Left ventricle myocardium inferior (tissue), 1 donor: ENCODE results near the gene ANXA6. TPM values are rescaled to one million over a fixed set of nuclear protein-coding genes. Genes with fewer than 3 reads are reported as not detected.

Experiments used
- DNase-seq: peaks from one replicate; pipeline ENCODE4 v3.0.0-alpha.2; 2020
- H3K27ac ChIP-seq: fragments of 200-600 bp; replicated peaks from 2 replicates; pipeline ENCODE4 v1.8.0; 2021
- H3K27me3 ChIP-seq: fragments of 200-600 bp; 2 replicates; pipeline ENCODE4 v1.8.0; 2021; ENCODE audit warnings: low read depth
- H3K36me3 ChIP-seq: fragments of 200-600 bp; 2 replicates; pipeline ENCODE4 v1.8.0; 2021
- H3K4me1 ChIP-seq: fragments of 200-600 bp; 2 replicates; pipeline ENCODE4 v1.8.0; 2021
- H3K4me3 ChIP-seq: fragments of 200-600 bp; 2 replicates; pipeline ENCODE4 v1.8.0; 2021; ENCODE audit warnings: mild to moderate bottlenecking, moderate library complexity
- H3K9me3 ChIP-seq: fragments of 200-600 bp; replicated peaks from 2 replicates; pipeline ENCODE4 v1.8.0; 2021
- intact Hi-C: fragments of 100-400 bp; cut with micrococcal nuclease; formaldehyde crosslinking; loops from one replicate; pipeline ENCODE4 v1.11.0; 2022
- total RNA-seq: library from RNA; stranded (reverse); fragmentation: NEBNext Ultra II Directional; extraction: Animal tissue kit (Norgen Biotek cat#: 25700); gene quantifications from one replicate; pipeline ENCODE4 v1.2.1, GENCODE V29; 2021
- TF ChIP-seq, protein P1 (sequence below): fragments of 200-600 bp; IDR thresholded peaks from 2 replicates; pipeline ENCODE4 v1.8.0; 2021; ENCODE audit warnings: antibody characterized with exemption, mild to moderate bottlenecking, borderline replicate concordance
- donor health status: DM: no; HTN: yes; CAD: no; lungs with severe emphysema.

The ANXA6 gene
- total RNA-seq, 1 donor from 2014 or later, result 195 TPM

DNA sequence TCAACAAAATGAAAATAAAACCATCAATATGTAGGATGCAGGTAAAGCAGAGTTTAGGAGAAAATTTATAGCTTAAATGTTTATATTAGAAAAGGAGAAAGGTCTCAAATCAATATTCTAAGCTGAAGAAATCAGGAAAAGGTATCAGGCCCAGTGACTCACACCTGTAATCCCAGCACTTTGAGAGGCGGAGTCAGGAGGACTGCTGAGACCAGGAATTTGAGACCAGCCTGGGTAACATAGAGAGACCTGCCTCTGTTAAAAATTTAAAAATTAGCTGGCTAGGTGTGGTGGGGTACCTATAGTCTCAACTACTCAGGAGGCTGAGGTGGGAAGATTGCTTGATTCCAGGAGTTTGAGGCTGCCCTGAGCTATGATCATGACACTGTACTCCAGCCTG is 34.1 kb upstream of the ANXA6 start:
- intact Hi-C loops, result no loop called here
- peaks cover 38% of the 10 kb centered on the region for H3K36me3 ChIP-seq
- no peaks in the 10 kb centered on the region for H3K27me3 ChIP-seq
- H3K4me1 ChIP-seq, result peaks cover 9% of the 10 kb centered on the region
- no peak overlapping the region for H3K27ac ChIP-seq
- no peak for DNase-seq
- TF ChIP-seq, protein P1, sequence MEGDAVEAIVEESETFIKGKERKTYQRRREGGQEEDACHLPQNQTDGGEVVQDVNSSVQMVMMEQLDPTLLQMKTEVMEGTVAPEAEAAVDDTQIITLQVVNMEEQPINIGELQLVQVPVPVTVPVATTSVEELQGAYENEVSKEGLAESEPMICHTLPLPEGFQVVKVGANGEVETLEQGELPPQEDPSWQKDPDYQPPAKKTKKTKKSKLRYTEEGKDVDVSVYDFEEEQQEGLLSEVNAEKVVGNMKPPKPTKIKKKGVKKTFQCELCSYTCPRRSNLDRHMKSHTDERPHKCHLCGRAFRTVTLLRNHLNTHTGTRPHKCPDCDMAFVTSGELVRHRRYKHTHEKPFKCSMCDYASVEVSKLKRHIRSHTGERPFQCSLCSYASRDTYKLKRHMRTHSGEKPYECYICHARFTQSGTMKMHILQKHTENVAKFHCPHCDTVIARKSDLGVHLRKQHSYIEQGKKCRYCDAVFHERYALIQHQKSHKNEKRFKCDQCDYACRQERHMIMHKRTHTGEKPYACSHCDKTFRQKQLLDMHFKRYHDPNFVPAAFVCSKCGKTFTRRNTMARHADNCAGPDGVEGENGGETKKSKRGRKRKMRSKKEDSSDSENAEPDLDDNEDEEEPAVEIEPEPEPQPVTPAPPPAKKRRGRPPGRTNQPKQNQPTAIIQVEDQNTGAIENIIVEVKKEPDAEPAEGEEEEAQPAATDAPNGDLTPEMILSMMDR, result no peak
- no peak overlapping the region for H3K4me3 ChIP-seq
- H3K9me3 ChIP-seq, result peaks cover 27% of the 10 kb centered on the region

DNA sequence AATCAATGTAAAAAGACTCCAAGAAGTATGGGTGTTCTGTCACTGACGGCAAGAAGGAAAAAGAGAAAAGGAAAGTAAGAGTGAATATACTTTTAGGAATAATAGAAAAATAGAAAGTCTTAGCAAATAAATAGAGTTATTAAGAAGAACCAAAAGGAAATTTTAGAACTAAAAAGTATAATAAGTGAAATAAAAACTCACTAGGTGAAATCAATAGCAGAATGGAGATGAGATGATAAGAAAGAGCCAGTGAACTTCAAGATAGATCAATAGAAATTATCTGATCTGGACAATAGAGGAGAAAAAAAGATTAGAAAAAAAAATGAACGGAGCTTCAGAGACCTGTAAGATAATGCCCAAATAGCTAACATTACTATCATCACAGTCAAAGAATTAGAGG is 31.6 kb upstream of the ANXA6 start:
- H3K27ac ChIP-seq, result no peak overlapping the region
- peaks cover 27% of the 10 kb centered on the region for H3K9me3 ChIP-seq
- peaks cover 15% of the 10 kb centered on the region for H3K4me1 ChIP-seq
- intact Hi-C loops, result no loop called here
- no peak overlapping the region for H3K4me3 ChIP-seq
- H3K27me3 ChIP-seq, result no peaks in the 10 kb centered on the region
- H3K36me3 ChIP-seq, result peaks cover 49% of the 10 kb centered on the region
- TF ChIP-seq, protein P1, result no peak
- DNase-seq, result no peak

DNA sequence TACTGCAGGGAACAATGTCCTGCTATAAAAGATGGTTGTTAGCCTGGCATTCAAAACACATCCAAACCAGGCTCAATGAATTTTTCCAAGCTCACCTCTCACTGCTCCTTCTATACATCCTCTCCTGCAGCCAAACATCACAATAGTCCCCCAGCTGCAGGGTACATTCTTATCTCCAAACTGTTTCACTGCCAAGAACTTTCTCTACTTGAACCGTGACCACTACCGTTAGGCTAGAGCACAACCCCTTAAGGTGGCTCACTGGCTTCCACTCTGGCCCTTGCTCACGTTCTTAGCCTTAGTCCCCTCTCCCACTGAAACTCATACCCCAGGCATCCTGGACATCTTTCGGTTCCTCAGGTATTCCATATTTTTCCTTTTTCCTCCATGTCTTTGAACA is 29.0 kb upstream of the ANXA6 start:
- Histone ChIP-seq H3K36me3 (peaks cover 57% of the 10 kb centered on the region), H3K4me3 (no peak overlapping the region), H3K27ac (no peak overlapping the region), H3K9me3 (peaks cover 15% of the 10 kb centered on the region), H3K4me1 (peaks cover 15% of the 10 kb centered on the region), H3K27me3 (no peaks in the 10 kb centered on the region)
- no peak for DNase-seq
- TF ChIP-seq, protein P1, result no peak
- intact Hi-C loops, result no loop called here

DNA sequence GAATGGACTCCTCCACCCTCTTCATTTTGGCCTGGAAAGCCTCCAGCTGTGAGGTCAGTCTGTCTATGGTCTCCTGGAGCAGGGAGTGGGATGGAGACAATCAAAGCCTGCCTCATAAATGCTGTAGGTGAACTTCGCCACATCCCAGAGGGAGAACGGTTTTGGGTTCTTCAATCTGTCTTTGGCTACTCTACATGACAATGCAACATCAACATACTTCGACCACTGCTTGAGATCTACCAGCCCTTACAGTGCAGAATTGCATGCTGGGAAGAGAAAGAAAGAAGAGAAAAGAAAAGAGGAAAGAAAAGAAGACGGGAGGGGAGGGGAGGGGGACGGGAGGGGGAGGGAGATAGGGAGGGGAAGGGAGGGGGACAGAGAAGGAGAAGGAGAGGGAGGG is 28.5 kb upstream of the ANXA6 start:
- TF ChIP-seq, protein P1, result no peak
- no peak overlapping the region for H3K27ac ChIP-seq
- intact Hi-C loops, result no loop called here
- H3K36me3 ChIP-seq, result peaks cover 62% of the 10 kb centered on the region
- peaks cover 15% of the 10 kb centered on the region for H3K9me3 ChIP-seq
- H3K4me3 ChIP-seq, result no peak overlapping the region
- H3K4me1 ChIP-seq, result peaks cover 15% of the 10 kb centered on the region
- no peaks in the 10 kb centered on the region for H3K27me3 ChIP-seq
- DNase-seq, result no peak

DNA sequence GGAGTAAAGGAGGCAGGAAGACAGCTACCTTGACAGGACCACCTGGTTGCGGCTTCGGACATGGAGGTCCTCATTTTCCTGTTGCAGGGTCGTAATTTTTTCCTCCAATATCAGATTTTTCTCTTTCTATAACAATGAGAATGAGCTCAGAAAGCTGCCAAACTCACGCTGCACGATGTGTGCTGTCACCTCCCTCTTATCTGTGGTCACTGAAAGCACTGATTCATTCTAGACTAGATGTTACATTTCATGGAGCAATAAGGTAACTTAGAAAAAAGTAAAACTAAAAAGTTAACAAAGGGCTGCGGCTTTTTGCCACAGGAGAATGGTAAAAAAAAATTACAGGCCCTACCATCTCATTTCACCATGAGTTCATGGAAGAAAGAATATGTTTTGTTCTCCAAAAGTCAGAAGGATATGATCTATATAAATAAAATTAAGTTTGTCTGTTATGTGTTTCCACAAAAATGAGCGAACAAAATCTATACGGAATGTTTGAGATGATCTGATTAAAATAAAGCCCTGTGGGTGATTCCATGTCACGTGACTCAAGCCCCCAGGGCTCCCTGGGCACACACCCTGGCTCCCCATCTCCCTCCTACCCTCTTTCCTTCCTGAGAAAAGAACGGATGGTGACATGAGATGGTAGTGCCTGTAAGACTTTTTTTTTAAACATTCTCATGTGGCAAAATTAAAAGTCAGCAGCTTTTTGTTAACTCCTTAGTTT is 26.9 kb upstream of the ANXA6 start:
- TF ChIP-seq, protein P1, result no peak
- no peak overlapping the region for H3K4me3 ChIP-seq
- H3K4me1 ChIP-seq, result peaks cover 15% of the 10 kb centered on the region
- H3K27ac ChIP-seq, result no peak overlapping the region
- intact Hi-C loops, result no loop called here
- H3K9me3 ChIP-seq, result peaks cover 9% of the 10 kb centered on the region
- H3K36me3 ChIP-seq, result peaks cover 62% of the 10 kb centered on the region
- DNase-seq, result no peak
- H3K27me3 ChIP-seq, result no peaks in the 10 kb centered on the region
